ENCODE measurements around the gene FAM163B.

Gene FAM163B

GRCh38 chr9:133608382-133608781, 807 bp downstream of the FAM163B start:
- Histone ChIP-seq H3K27me3 (ENCODE audit: control insufficient read depth, insufficient read depth, low read length) (peaks cover 22% of the 10 kb centered on the region), H3K4me1 (ENCODE audit: control insufficient read depth, insufficient read depth, low read length) (no peaks in the 10 kb centered on the region), H3K27ac (ENCODE audit: low read depth, low read length) (no peak overlapping the region), H3K9ac (ENCODE audit: low read length) (no peak overlapping the region), H3K4me3 (ENCODE audit: low read length) (no peak overlapping the region), H3K36me3 (ENCODE audit: control insufficient read depth, insufficient read depth, low read length) (no peaks in the 10 kb centered on the region)

- Histone ChIP-seq H3K9ac (ENCODE audit: low read length) (no peak overlapping the region), H3K36me3 (ENCODE audit: control insufficient read depth, insufficient read depth, low read length) (no peaks in the 10 kb centered on the region), H3K27me3 (ENCODE audit: control insufficient read depth, insufficient read depth, low read length) (peaks cover 22% of the 10 kb centered on the region), H3K4me1 (ENCODE audit: control insufficient read depth, insufficient read depth, low read length) (no peaks in the 10 kb centered on the region), H3K27ac (ENCODE audit: low read depth, low read length) (no peak overlapping the region), H3K4me3 (ENCODE audit: low read length) (no peak overlapping the region)
Measured at GRCh38 chr9:133607976-133608375, 1.2 kb downstream of the FAM163B start.

- no peaks in the 10 kb centered on the region for H3K36me3 ChIP-seq (ENCODE audit: control insufficient read depth, insufficient read depth, low read length)
- H3K9ac ChIP-seq (ENCODE audit: low read length): no peak overlapping the region
- no peak overlapping the region for H3K4me3 ChIP-seq (ENCODE audit: low read length)
- H3K27me3 ChIP-seq (ENCODE audit: control insufficient read depth, insufficient read depth, low read length): peaks cover 21% of the 10 kb centered on the region
- H3K4me1 ChIP-seq (ENCODE audit: control insufficient read depth, insufficient read depth, low read length): no peaks in the 10 kb centered on the region
- no peak overlapping the region for H3K27ac ChIP-seq (ENCODE audit: low read depth, low read length)
Measured at GRCh38 chr9:133607381-133607780, 1.8 kb downstream of the FAM163B start.

- Histone ChIP-seq H3K4me1 (ENCODE audit: control insufficient read depth, insufficient read depth, low read length) (no peaks in the 10 kb centered on the region), H3K27me3 (ENCODE audit: control insufficient read depth, insufficient read depth, low read length) (peaks cover 18% of the 10 kb centered on the region), H3K27ac (ENCODE audit: low read depth, low read length) (no peak overlapping the region), H3K36me3 (ENCODE audit: control insufficient read depth, insufficient read depth, low read length) (no peaks in the 10 kb centered on the region), H3K9ac (ENCODE audit: low read length) (no peak overlapping the region), H3K4me3 (ENCODE audit: low read length) (no peak overlapping the region)
Measured at GRCh38 chr9:133606708-133607025, 2.5 kb downstream of the FAM163B start.

- Histone ChIP-seq H3K4me1 (ENCODE audit: control insufficient read depth, insufficient read depth, low read length) (no peaks in the 10 kb centered on the region), H3K27ac (ENCODE audit: low read depth, low read length) (no peak overlapping the region), H3K36me3 (ENCODE audit: control insufficient read depth, insufficient read depth, low read length) (no peaks in the 10 kb centered on the region), H3K4me3 (ENCODE audit: low read length) (no peak overlapping the region), H3K27me3 (ENCODE audit: control insufficient read depth, insufficient read depth, low read length) (peaks cover 18% of the 10 kb centered on the region), H3K9ac (ENCODE audit: low read length) (no peak overlapping the region)
Measured at GRCh38 chr9:133605856-133606707, 3.1 kb downstream of the FAM163B start.

- H3K4me1 ChIP-seq (ENCODE audit: control insufficient read depth, insufficient read depth, low read length): no peaks in the 10 kb centered on the region
- H3K27ac ChIP-seq (ENCODE audit: low read depth, low read length): no peak overlapping the region
- no peak overlapping the region for H3K9ac ChIP-seq (ENCODE audit: low read length)
- H3K4me3 ChIP-seq (ENCODE audit: low read length): no peak overlapping the region
- H3K27me3 ChIP-seq (ENCODE audit: control insufficient read depth, insufficient read depth, low read length): peaks cover 15% of the 10 kb centered on the region
- no peaks in the 10 kb centered on the region for H3K36me3 ChIP-seq (ENCODE audit: control insufficient read depth, insufficient read depth, low read length)
Measured at GRCh38 chr9:133605446-133605845, 3.7 kb downstream of the FAM163B start.

- Histone ChIP-seq H3K27ac (ENCODE audit: low read depth, low read length) (no peak overlapping the region), H3K27me3 (ENCODE audit: control insufficient read depth, insufficient read depth, low read length) (peaks cover 15% of the 10 kb centered on the region), H3K4me3 (ENCODE audit: low read length) (no peak overlapping the region), H3K9ac (ENCODE audit: low read length) (no peak overlapping the region), H3K4me1 (ENCODE audit: control insufficient read depth, insufficient read depth, low read length) (no peaks in the 10 kb centered on the region), H3K36me3 (ENCODE audit: control insufficient read depth, insufficient read depth, low read length) (no peaks in the 10 kb centered on the region)
Measured at GRCh38 chr9:133604856-133605255, 4.3 kb downstream of the FAM163B start.

GRCh38 chr9:133604214-133604613, 5.0 kb downstream of the FAM163B start:
- H3K4me1 ChIP-seq (ENCODE audit: control insufficient read depth, insufficient read depth, low read length): no peaks in the 10 kb centered on the region
- no peaks in the 10 kb centered on the region for H3K36me3 ChIP-seq (ENCODE audit: control insufficient read depth, insufficient read depth, low read length)
- H3K27me3 ChIP-seq (ENCODE audit: control insufficient read depth, insufficient read depth, low read length): peaks cover 12% of the 10 kb centered on the region
- H3K9ac ChIP-seq (ENCODE audit: low read length): no peak overlapping the region
- H3K4me3 ChIP-seq (ENCODE audit: low read length): no peak overlapping the region
- no peak overlapping the region for H3K27ac ChIP-seq (ENCODE audit: low read depth, low read length)

- Histone ChIP-seq H3K9ac (ENCODE audit: low read length) (no peak overlapping the region), H3K27me3 (ENCODE audit: control insufficient read depth, insufficient read depth, low read length) (peaks cover 6% of the 10 kb centered on the region), H3K4me3 (ENCODE audit: low read length) (no peak overlapping the region), H3K36me3 (ENCODE audit: control insufficient read depth, insufficient read depth, low read length) (no peaks in the 10 kb centered on the region), H3K27ac (ENCODE audit: low read depth, low read length) (no peak overlapping the region), H3K4me1 (ENCODE audit: control insufficient read depth, insufficient read depth, low read length) (no peaks in the 10 kb centered on the region)
Measured at GRCh38 chr9:133603135-133603927, 5.9 kb downstream of the FAM163B start.

GRCh38 chr9:133602277-133602676, 6.9 kb downstream of the FAM163B start:
- no peak overlapping the region for H3K4me3 ChIP-seq (ENCODE audit: low read length)
- H3K36me3 ChIP-seq (ENCODE audit: control insufficient read depth, insufficient read depth, low read length): no peaks in the 10 kb centered on the region
- no peak overlapping the region for H3K27ac ChIP-seq (ENCODE audit: low read depth, low read length)
- peaks cover 5% of the 10 kb centered on the region for H3K27me3 ChIP-seq (ENCODE audit: control insufficient read depth, insufficient read depth, low read length)
- no peaks in the 10 kb centered on the region for H3K4me1 ChIP-seq (ENCODE audit: control insufficient read depth, insufficient read depth, low read length)
- H3K9ac ChIP-seq (ENCODE audit: low read length): no peak overlapping the region

- Histone ChIP-seq H3K36me3 (ENCODE audit: control insufficient read depth, insufficient read depth, low read length) (no peaks in the 10 kb centered on the region), H3K4me3 (ENCODE audit: low read length) (no peak overlapping the region), H3K9ac (ENCODE audit: low read length) (no peak overlapping the region), H3K4me1 (ENCODE audit: control insufficient read depth, insufficient read depth, low read length) (no peaks in the 10 kb centered on the region), H3K27me3 (ENCODE audit: control insufficient read depth, insufficient read depth, low read length) (peaks cover 5% of the 10 kb centered on the region), H3K27ac (ENCODE audit: low read depth, low read length) (no peak overlapping the region)
Measured at GRCh38 chr9:133601746-133602145, 7.4 kb downstream of the FAM163B start.

GRCh38 chr9:133600739-133601138, 8.4 kb downstream of the FAM163B start:
- Histone ChIP-seq H3K27me3 (ENCODE audit: control insufficient read depth, insufficient read depth, low read length) (peaks cover 5% of the 10 kb centered on the region), H3K27ac (ENCODE audit: low read depth, low read length) (no peak overlapping the region), H3K36me3 (ENCODE audit: control insufficient read depth, insufficient read depth, low read length) (no peaks in the 10 kb centered on the region), H3K4me1 (ENCODE audit: control insufficient read depth, insufficient read depth, low read length) (no peaks in the 10 kb centered on the region), H3K9ac (ENCODE audit: low read length) (no peak overlapping the region), H3K4me3 (ENCODE audit: low read length) (no peak overlapping the region)
